IMR-90 (cell line): ENCODE results near the gene RNF148. TPM values are rescaled to one million over a fixed set of nuclear protein-coding genes. Genes with fewer than 3 reads are reported as not detected.

Experiments
- ATAC-seq: fragments of 200-7000 bp; cut with Tn5 transposase; 2 replicates; pipeline ENCODE4 v1.9.1; 2020; ENCODE audit warnings: low read depth, mild to moderate bottlenecking, moderate library complexity
- BruUV-seq: library from RNA; stranded (reverse); fragments of 400-500 nt; replicated peaks from 2 replicates; lab custom pipeline; 2021; lab: Mats Ljungman, UMichigan
- CTCF ChIA-PET: fragments of 300-600 bp; formaldehyde crosslinking; extraction: SDS; loops from one replicate; lab custom pipeline; 2021; ENCODE audit warnings: antibody characterized with exemption; lab: Yijun Ruan, JAX
- POLR2A ChIA-PET: fragments of 300-600 bp; sonication (Branson Sonifier 250); formaldehyde crosslinking; loops from one replicate; lab custom pipeline; 2022; ENCODE audit warnings: antibody characterized with exemption; ENCODE audit not compliant: unreplicated experiment; lab: Charles Lee
- DNase-seq: peaks from one replicate; pipeline ENCODE4 v3.0.0; 2013
- H2AFZ ChIP-seq: replicated peaks from 2 replicates; pipeline ENCODE3; 2013; ENCODE audit warnings: low read length, mild to moderate bottlenecking; ENCODE audit not compliant: poor library complexity
- H2AK5ac ChIP-seq: 2 replicates; pipeline ENCODE4 v1.6.1; 2013; ENCODE audit warnings: low read depth, low read length, inconsistent platforms
- H2AK9ac ChIP-seq: replicated peaks from 2 replicates; pipeline ENCODE3; 2013; ENCODE audit warnings: mild to moderate bottlenecking, low read depth, low read length, moderate library complexity; ENCODE audit not compliant: poor library complexity
- H2BK120ac ChIP-seq: 2 replicates; pipeline ENCODE4 v1.6.1; 2013; ENCODE audit warnings: low read depth, low read length, inconsistent platforms
- H2BK15ac ChIP-seq: 3 replicates; pipeline ENCODE4 v1.6.1; 2013; ENCODE audit warnings: low read depth, low read length, inconsistent platforms
- H2BK20ac ChIP-seq: 2 replicates; pipeline ENCODE4 v1.6.1; 2013; ENCODE audit warnings: low read depth, mild to moderate bottlenecking, inconsistent platforms, low read length, moderate library complexity
- H2BK5ac ChIP-seq: 2 replicates; pipeline ENCODE4 v1.6.1; 2013; ENCODE audit warnings: mild to moderate bottlenecking, low read depth, low read length, inconsistent platforms; ENCODE audit not compliant: poor library complexity, severe bottlenecking
- H3K14ac ChIP-seq: replicated peaks from 2 replicates; pipeline ENCODE4 v1.6.1; 2013; ENCODE audit warnings: low read depth, low read length, inconsistent platforms
- H3K18ac ChIP-seq: 2 replicates; pipeline ENCODE4 v1.6.1; 2013; ENCODE audit warnings: low read depth, low read length, control low read depth
- H3K23ac ChIP-seq: 2 replicates; pipeline ENCODE4 v1.6.1; 2013; ENCODE audit warnings: low read depth, low read length, inconsistent platforms
- H3K27ac ChIP-seq: 2 replicates; pipeline ENCODE4 v1.5.1; 2013; ENCODE audit warnings: mild to moderate bottlenecking, control low read depth, low read length; ENCODE audit not compliant: insufficient read depth
- H3K27me3 ChIP-seq: 2 replicates; pipeline ENCODE4 v1.6.1; 2013; ENCODE audit warnings: low read length; ENCODE audit not compliant: control insufficient read depth, insufficient read depth
- H3K36me3 ChIP-seq: 2 replicates; pipeline ENCODE4 v1.6.1; 2013; ENCODE audit warnings: low read length, mixed read lengths; ENCODE audit not compliant: control insufficient read depth, insufficient read depth
- H3K4ac ChIP-seq: 2 replicates; pipeline ENCODE4 v1.6.1; 2013; ENCODE audit warnings: low read depth, low read length, inconsistent platforms
- H3K4me1 ChIP-seq: 2 replicates; pipeline ENCODE4 v1.6.1; 2013; ENCODE audit warnings: low read length, mixed read lengths; ENCODE audit not compliant: control insufficient read depth, insufficient read depth
- H3K4me2 ChIP-seq: 2 replicates; pipeline ENCODE4 v1.6.1; 2013; ENCODE audit warnings: low read depth, mild to moderate bottlenecking, control low read depth, low read length, moderate library complexity
- H3K4me3 ChIP-seq: 2 replicates; pipeline ENCODE4 v1.5.1; 2013; ENCODE audit warnings: low read depth, mild to moderate bottlenecking, control low read depth, low read length, moderate library complexity; ENCODE audit not compliant: insufficient read depth
- H3K56ac ChIP-seq: 2 replicates; pipeline ENCODE4 v1.6.1; 2013; ENCODE audit warnings: low read length, inconsistent platforms; ENCODE audit not compliant: insufficient read depth; ENCODE audit errors: extremely low read depth
- H3K79me1 ChIP-seq, 2 experiments: 2 replicates each; pipeline ENCODE4 v1.6.1; 2013; ENCODE audit warnings: low read length in 2 of 2, inconsistent platforms in 1 of 2, low read depth in 1 of 2
- H3K9ac ChIP-seq: 2 replicates; pipeline ENCODE4 v1.6.1; 2013; ENCODE audit warnings: low read depth, low read length, control low read depth
- H3K9me1 ChIP-seq: 2 replicates; pipeline ENCODE4 v1.6.1; 2013; ENCODE audit warnings: low read length, inconsistent platforms; ENCODE audit not compliant: insufficient read depth
- H3K9me3 ChIP-seq: 2 replicates; pipeline ENCODE4 v1.6.1; 2013; ENCODE audit warnings: low read length; ENCODE audit not compliant: control insufficient read depth, insufficient read depth
- H4K20me1 ChIP-seq: 2 replicates; pipeline ENCODE4 v1.6.1; 2013; ENCODE audit warnings: low read length, inconsistent platforms; ENCODE audit not compliant: insufficient read depth
- H4K5ac ChIP-seq: 2 replicates; pipeline ENCODE4 v1.6.1; 2013; ENCODE audit warnings: mild to moderate bottlenecking, low read depth, low read length, control low read depth
- H4K8ac ChIP-seq, 2 experiments: 2 replicates each; pipeline ENCODE4 v1.6.1; 2013; ENCODE audit warnings: low read depth in 2 of 2, low read length in 2 of 2, control low read depth in 1 of 2, inconsistent platforms in 1 of 2
- H4K91ac ChIP-seq: 2 replicates; pipeline ENCODE4 v1.6.1; 2013; ENCODE audit warnings: low read depth, low read length, inconsistent platforms; ENCODE audit not compliant: insufficient read depth
- BHLHE40 ChIP-seq: fragments of 150-350 bp; IDR thresholded peaks from 2 replicates; pipeline ENCODE4 v1.6.1; 2016; ENCODE audit warnings: mild to moderate bottlenecking, low read depth, low read length
- CHD1 ChIP-seq: IDR thresholded peaks from 2 replicates; pipeline ENCODE4 v1.6.1; 2012; ENCODE audit warnings: low read depth, low read length, improper control_type of control experiment
- CTCF ChIP-seq: conservative IDR thresholded peaks from 2 replicates; pipeline ENCODE4 v1.5.1; 2012; ENCODE audit warnings: mild to moderate bottlenecking, low read depth, low read length, improper control_type of control experiment
- ELK1 ChIP-seq: fragments of 150-350 bp; IDR thresholded peaks from 2 replicates; pipeline ENCODE4 v1.6.1; 2016; ENCODE audit warnings: low read depth, mild to moderate bottlenecking, low read length, moderate library complexity, borderline replicate concordance
- FOS ChIP-seq: fragments of 150-350 bp; IDR thresholded peaks from 2 replicates; pipeline ENCODE4 v1.6.1; 2016; ENCODE audit warnings: low read depth, low read length
- MAFK ChIP-seq: IDR thresholded peaks from 2 replicates; pipeline ENCODE4 v1.6.1; 2012; ENCODE audit warnings: low read depth, low read length, improper control_type of control experiment
- MAZ ChIP-seq: IDR thresholded peaks from 2 replicates; pipeline ENCODE4 v1.6.1; 2012; ENCODE audit warnings: low read depth, mild to moderate bottlenecking, low read length, improper control_type of control experiment, moderate library complexity, borderline replicate concordance
- MXI1 ChIP-seq: IDR thresholded peaks from 2 replicates; pipeline ENCODE4 v1.6.1; 2012; ENCODE audit warnings: low read depth, mild to moderate bottlenecking, low read length, moderate library complexity, borderline replicate concordance
- NFE2L2 ChIP-seq: fragments of 150-350 bp; IDR thresholded peaks from 2 replicates; pipeline ENCODE4 v1.6.1; 2016; ENCODE audit warnings: low read depth, mild to moderate bottlenecking, low read length
- RAD21 ChIP-seq: IDR thresholded peaks from 2 replicates; pipeline ENCODE4 v1.6.1; 2012; ENCODE audit warnings: low read length, improper control_type of control experiment
- RFX5 ChIP-seq: IDR thresholded peaks from 2 replicates; pipeline ENCODE4 v1.8.0; 2012; ENCODE audit warnings: low read depth, mild to moderate bottlenecking, low read length, moderate library complexity
- SMC3 ChIP-seq: fragments of 150-350 bp; IDR thresholded peaks from 2 replicates; pipeline ENCODE4 v1.6.1; 2016; ENCODE audit warnings: low read depth, mild to moderate bottlenecking, antibody characterized with exemption, low read length, moderate library complexity
- USF2 ChIP-seq: fragments of 150-350 bp; IDR thresholded peaks from 2 replicates; pipeline ENCODE4 v1.6.1; 2017; ENCODE audit warnings: mild to moderate bottlenecking, antibody characterized with exemption, low read length, low read depth
- WGBS, 2 experiments: methylation state at CpG; one replicate each; pipeline versions ENCODE4 v1.1.5 to v1.1.7; 2013; ENCODE audit warnings: missing lambda C conversion rate in 2 of 2; ENCODE audit not compliant: insufficient read length in 1 of 2; ENCODE audit errors: extremely low coverage in 2 of 2; 5-methylcytosine and 5-hydroxymethylcytosine counted together
- dilution Hi-C: fragments of 300-500 bp; cut with HindIII; formaldehyde crosslinking; loops from one replicate; pipeline ENCODE4 v1.14.3; 2018; ENCODE audit warnings: low sequenced_read_pairs; ENCODE audit not compliant: unreplicated experiment
- in situ Hi-C: fragments of 300-500 bp; cut with MboI; formaldehyde crosslinking; loops from 3 replicates; pipeline ENCODE4 v1.14.3; 2019; ENCODE audit warnings: low sequenced_read_pairs, inconsistent platforms, mixed read lengths
- intact Hi-C: fragments of 100-400 bp; cut with micrococcal nuclease; formaldehyde crosslinking; loops from 2 replicates; pipeline ENCODE4 v1.10.0; 2022
- polyA plus RNA-seq, 3 experiments: library from polyadenylated mRNA; depleted of rRNA; stranded (reverse); fragments of >200 nt; gene quantifications; 2 replicates each; pipeline ENCODE4 v1.2.3, GENCODE V29; 2012; ENCODE audit warnings: low replicate concordance in 1 of 3
- total RNA-seq: library from RNA; depleted of rRNA; stranded (reverse); fragments of >200 nt; gene quantifications from 2 replicates; pipeline ENCODE4 v1.2.3, GENCODE V29; 2012

Gene RNF148
- total and polyA plus RNA-seq, 2 of the 4 experiments (the other 2 are of a cell fraction), result not detected

GRCh38 chr7:122726881-122727280 lies 24.2 kb upstream of the RNF148 start:
- no TSS peak for BruUV-seq
- H4K91ac ChIP-seq, result no peak overlapping the region
- no peak for DNase-seq
- no peaks in the 10 kb centered on the region for H3K4me1 ChIP-seq
- no peak overlapping the region for H2BK5ac ChIP-seq
- H3K36me3 ChIP-seq, result no peaks in the 10 kb centered on the region
- H2BK120ac ChIP-seq, result no peak overlapping the region
- ATAC-seq, result no peak
- TF ChIP-seq RFX5 (no peak), SMC3 (no peak), MAFK (no peak), MXI1 (no peak), ELK1 (no peak), MAZ (no peak), CHD1 (no peak), CTCF (no peak), USF2 (no peak), RAD21 (no peak), NFE2L2 (no peak), FOS (no peak), BHLHE40 (no peak)
- H3K23ac ChIP-seq, result no peak overlapping the region
- CTCF ChIA-PET, result no interaction called here
- intact Hi-C loops, result no loop called here
- no peak overlapping the region for H3K9ac ChIP-seq
- no peaks in the 10 kb centered on the region for H3K9me1 ChIP-seq
- H3K27ac ChIP-seq, result no peak overlapping the region
- H3K4me3 ChIP-seq, result no peak overlapping the region
- H3K18ac ChIP-seq, result no peak overlapping the region
- H2AFZ ChIP-seq, result no peak overlapping the region
- no peak overlapping the region for H2BK20ac ChIP-seq
- no peaks in the 10 kb centered on the region; the same call in 1 of the 2 replicates for H3K9me3 ChIP-seq
- no peak overlapping the region for H4K5ac ChIP-seq
- POLR2A ChIA-PET, result no interaction called here
- dilution Hi-C loops, result no loop called here
- H3K14ac ChIP-seq, result no peak overlapping the region
- H3K56ac ChIP-seq, result no peak overlapping the region
- no CpG with 5 or more reads among the region's 2 CpGs for WGBS, 2 experiments
- in situ Hi-C loops, result no loop called here
- no peak overlapping the region for H4K8ac ChIP-seq
- H2AK5ac ChIP-seq, result no peak overlapping the region
- no peaks in the 10 kb centered on the region for H4K20me1 ChIP-seq
- H3K79me1 ChIP-seq, result no peaks in the 10 kb centered on the region
- H2AK9ac ChIP-seq, result no peak overlapping the region
- no peak overlapping the region for H3K4ac ChIP-seq
- no peak overlapping the region for H3K4me2 ChIP-seq
- no peaks in the 10 kb centered on the region for H3K27me3 ChIP-seq
- H2BK15ac ChIP-seq, result no peak overlapping the region
